Peyer's patch (tissue), 4 donors: ENCODE measurements around the gene SULT2B1.

Experiments used
- CTCF ChIP-seq, 6 experiments: fragments of 450-650 bp in 4 of 6; fragments of 200-600 bp in 2 of 6; sonication (generic) in 1 of 6; IDR thresholded peaks; one replicate each; pipeline ENCODE4 v1.5.1; 2017 to 2019; ENCODE audit warnings: antibody characterized with exemption in 6 of 6, mild to moderate bottlenecking in 3 of 6, moderate library complexity in 1 of 6
- POLR2A ChIP-seq, 2 donors: fragments of 450-650 bp; IDR thresholded peaks; one replicate each; pipeline ENCODE4 v1.5.1; 2017; ENCODE audit warnings: antibody characterized with exemption in 2 of 2, mild to moderate bottlenecking in 2 of 2, moderate library complexity in 2 of 2

- TF ChIP-seq CTCF (IDR thresholded peaks at IDR 0.05) (no peak), POLR2A (IDR thresholded peaks at IDR 0.05) (peak; percentile 19 to 63)
Measured at GRCh38 chr19:48627201-48627864, 75.4 kb downstream of the SULT2B1 start.
